K562 (cell line): ENCODE data around the gene ZSCAN12. TPM values are rescaled to one million over a fixed set of nuclear protein-coding genes. Genes with fewer than 3 reads are reported as not detected.

Experiments used
- ARID4B ChIP-seq: sonication (generic); formaldehyde crosslinking; IDR thresholded peaks from 2 replicates; pipeline ENCODE4 v1.8.0; 2022; ENCODE audit warnings: mild to moderate bottlenecking, missing genetic modification reagents
- ASH1L ChIP-seq: fragments of 450-650 bp; IDR thresholded peaks from 2 replicates; pipeline ENCODE4 v1.6.1; 2018; ENCODE audit warnings: borderline replicate concordance, mild to moderate bottlenecking, low read depth; ENCODE audit not compliant: partially characterized antibody
- COPS2 ChIP-seq: fragments of 450-650 bp; conservative IDR thresholded peaks from 2 replicates; pipeline ENCODE4 v1.6.1; 2016; ENCODE audit warnings: mild to moderate bottlenecking, moderate library complexity
- CREB5 ChIP-seq: fragments of 250-450 bp; sonication (Bioruptor Pico); IDR thresholded peaks from 2 replicates; pipeline ENCODE4 v1.5.0; 2020; ENCODE audit warnings: mild to moderate bottlenecking
- DMBX1 ChIP-seq: fragments of 250-450 bp; sonication (Bioruptor Pico); IDR thresholded peaks from 2 replicates; pipeline ENCODE4 v1.8.0; 2022; ENCODE audit warnings: inconsistent platforms, mild to moderate bottlenecking, moderate library complexity, borderline replicate concordance
- FOSL1 ChIP-seq: fragments of 200-800 bp; sonication (Bioruptor generic); conservative IDR thresholded peaks from 2 replicates; pipeline ENCODE4 v1.6.1; 2016; ENCODE audit warnings: missing genetic modification characterization, missing compliant biosample characterization
- HDAC6 ChIP-seq: IDR thresholded peaks from 2 replicates; pipeline ENCODE4 v1.6.1; 2012; ENCODE audit warnings: low read depth, mild to moderate bottlenecking, control low read depth, inconsistent platforms, low read length, moderate library complexity
- HNRNPH1 ChIP-seq: fragments of 200-400 bp; formaldehyde crosslinking; optimal IDR thresholded peaks from 2 replicates; pipeline ENCODE3; 2017; ENCODE audit warnings: low read depth, mild to moderate bottlenecking, low read length, moderate library complexity
- KAT2B ChIP-seq: IDR thresholded peaks from one replicate; pipeline ENCODE4 v1.6.1; 2012; ENCODE audit warnings: low read depth, mild to moderate bottlenecking, control low read depth, inconsistent platforms, low read length, moderate library complexity
- KLF10 ChIP-seq: fragments of 250-450 bp; sonication (Bioruptor Pico); IDR thresholded peaks from 2 replicates; pipeline ENCODE4 v1.6.1; 2021; ENCODE audit warnings: matching md5 sums
- MEF2A ChIP-seq: IDR thresholded peaks from 2 replicates; pipeline ENCODE4 v1.6.1; 2011; ENCODE audit warnings: low read depth, mild to moderate bottlenecking, low read length, moderate library complexity; ENCODE audit not compliant: control insufficient read depth
- MITF ChIP-seq: IDR thresholded peaks from 2 replicates; pipeline ENCODE4 v1.6.1; 2014; ENCODE audit warnings: antibody characterized with exemption
- PRMT5 ChIP-seq: sonication (generic); formaldehyde crosslinking; IDR thresholded peaks from 2 replicates; pipeline ENCODE4 v1.5.0; 2020; ENCODE audit warnings: missing genetic modification reagents
- XRCC5 ChIP-seq: fragments of 200-400 bp; formaldehyde crosslinking; IDR thresholded peaks from 2 replicates; pipeline ENCODE4 v1.6.1; 2017; ENCODE audit warnings: low read depth, mild to moderate bottlenecking, low read length
- ZFX ChIP-seq: sonication (generic); formaldehyde crosslinking; IDR thresholded peaks from 2 replicates; pipeline ENCODE4 v1.8.0; 2022; ENCODE audit warnings: mild to moderate bottlenecking, missing genetic modification reagents, moderate library complexity
- ZNF311 ChIP-seq: fragments of 250-450 bp; sonication (Bioruptor Pico); IDR thresholded peaks from 2 replicates; pipeline ENCODE4 v1.4.0; 2020; ENCODE audit warnings: mild to moderate bottlenecking, moderate library complexity
- ZNF324 ChIP-seq: fragments of 250-450 bp; sonication (Bioruptor Pico); IDR thresholded peaks from 2 replicates; pipeline ENCODE4 v1.4.0; 2020; ENCODE audit warnings: mild to moderate bottlenecking
- ZNF431 ChIP-seq: sonication (generic); formaldehyde crosslinking; IDR thresholded peaks from 2 replicates; pipeline ENCODE4 v1.8.0; 2022; ENCODE audit warnings: mild to moderate bottlenecking, missing genetic modification reagents
- ZNF707 ChIP-seq: fragments of 250-450 bp; sonication (Bioruptor Pico); conservative IDR thresholded peaks from 2 replicates; pipeline ENCODE4 v1.8.0; 2022; ENCODE audit warnings: inconsistent platforms, mild to moderate bottlenecking, moderate library complexity
- ZNF717 ChIP-seq: fragments of 250-450 bp; sonication (Bioruptor Pico); IDR thresholded peaks from 2 replicates; pipeline ENCODE4 v1.5.0; 2021
- ZNF740 ChIP-seq, 3 experiments: fragments of 200-800 bp in 1 of 3; sonication (Bioruptor generic) in 1 of 3; sonication (generic) in 1 of 3; formaldehyde crosslinking in 1 of 3; IDR thresholded peaks; 2 replicates each; pipeline versions ENCODE4 v1.6.1 to v1.8.0; 2016 to 2022; ENCODE audit warnings: mild to moderate bottlenecking in 2 of 3, missing compliant biosample characterization in 2 of 3, missing genetic modification characterization in 2 of 3, missing genetic modification reagents in 1 of 3
- ZSCAN32 ChIP-seq: fragments of 450-650 bp; formaldehyde crosslinking; IDR thresholded peaks from 2 replicates; pipeline ENCODE4 v1.4.0; 2020; ENCODE audit warnings: mild to moderate bottlenecking, moderate library complexity
- polyA plus RNA-seq, 8 experiments: library from polyadenylated mRNA; depleted of rRNA in 4 of 8; stranded (reverse) in 5 of 8; unstranded in 3 of 8; fragments of >200 nt; fragmentation: Nextera tagmentation in 2 of 8; fragmentation: Illumina TruSeq in 1 of 8; extraction: Ambion mirVana in 2 of 8; extraction: Trizol in 1 of 8; gene quantifications; 2 replicates each; pipeline versions ENCODE4 v1.2.1 to v1.2.3, GENCODE V29; 2011 to 2014; ENCODE audit warnings: inconsistent platforms in 1 of 8, missing spikeins in 1 of 8
- total RNA-seq, 7 experiments: library from RNA; depleted of rRNA in 6 of 7; stranded (reverse); fragments of >200 nt in 6 of 7; fragmentation: Illumina TruSeq in 2 of 7; extraction: Trizol in 2 of 7; gene quantifications; 2 replicates each; pipeline versions ENCODE4 v1.2.1 to v1.2.3, GENCODE V29; 2011 to 2021; ENCODE audit warnings: low replicate concordance in 1 of 7

The ZSCAN12 gene
- total and polyA plus RNA-seq, 9 of the 15 experiments (the other 6 are each of a cell fraction or from before 2014, with no cell fraction given), result 2.5 to 19.6 (median 12.5) TPM

- TF ChIP-seq ARID4B (CRISPR knock-in tag), result no peak
- no peak for TF ChIP-seq ZNF431
- TF ChIP-seq ZNF717, result no peak
- TF ChIP-seq DMBX1, result peak; percentile 82
- no peak for TF ChIP-seq CREB5 (CRISPR knock-in tag)
- no peak for TF ChIP-seq ASH1L
- TF ChIP-seq XRCC5, result no peak
- TF ChIP-seq PRMT5, result no peak
- TF ChIP-seq MITF, result no peak
- TF ChIP-seq COPS2, result no peak
- no peak for TF ChIP-seq KAT2B
- no peak for TF ChIP-seq HNRNPH1
- TF ChIP-seq ZSCAN32, result no peak
- TF ChIP-seq ZNF311 (CRISPR knock-in tag), result 0 out of 2 replicates have a peak, but pooled peaks have one; percentile 43
- TF ChIP-seq HDAC6, result no peak
- TF ChIP-seq FOSL1 (tag), result no peak
- TF ChIP-seq ZFX, result no peak
- no peak for TF ChIP-seq KLF10 (CRISPR knock-in tag)
- no peak for TF ChIP-seq ZNF324 (CRISPR knock-in tag)
- no peak for TF ChIP-seq ZNF740 (CRISPR knock-in tag; IDR thresholded peaks at IDR 0.05)
- TF ChIP-seq ZNF740 (tag; IDR thresholded peaks at IDR 0.05), result peak in 1 of 2 experiments; percentile 54; a peak in 1 of 4 replicates
- TF ChIP-seq ZNF707, result no peak
- no peak for TF ChIP-seq MEF2A
Observed at GRCh38 chr6:28357036-28357435, 42.5 kb downstream of the ZSCAN12 start (continued).
